Aorta (tissue), 5 donors: ENCODE measurements around the gene SEPTIN5. TPM values are rescaled to one million over a fixed set of nuclear protein-coding genes. Genes with fewer than 3 reads are reported as not detected.
"Not testable (repeated sequence)": the region's sequence is repeated elsewhere in the genome, so short reads cannot be mapped to it uniquely, and the experiment has no call there.

Experiments used
- ATAC-seq: fragments of 200-7000 bp; cut with Tn5 transposase; one replicate; pipeline ENCODE4 v1.9.1; 2022; ENCODE audit warnings: moderate library complexity; ENCODE audit not compliant: low FRiP score
- DNase-seq, 2 donors: peaks; one replicate each; pipeline ENCODE4 v3.0.0-alpha.2; 2020
- H3K27ac ChIP-seq, 2 donors: one replicate each; pipeline ENCODE4 v1.5.1; 2013; ENCODE audit warnings: low read length in 2 of 2, mild to moderate bottlenecking in 2 of 2, moderate library complexity in 2 of 2, control low read depth in 1 of 2, inconsistent platforms in 1 of 2, low read depth in 1 of 2
- H3K27me3 ChIP-seq, 2 donors: one replicate each; pipeline ENCODE4 v1.6.1; 2013; ENCODE audit warnings: control low read depth in 1 of 2, low read length in 1 of 2, mild to moderate bottlenecking in 1 of 2, moderate library complexity in 1 of 2; ENCODE audit not compliant: insufficient read depth in 2 of 2, control insufficient read depth in 1 of 2
- H3K36me3 ChIP-seq, 2 donors: one replicate each; pipeline ENCODE4 v1.6.1; 2013; ENCODE audit warnings: control low read depth in 1 of 2, low read length in 1 of 2, mild to moderate bottlenecking in 1 of 2; ENCODE audit not compliant: insufficient read depth in 2 of 2, control insufficient read depth in 1 of 2
- H3K4me1 ChIP-seq, 2 donors: one replicate each; pipeline ENCODE4 v1.6.1; 2013; ENCODE audit warnings: low read length in 2 of 2, control low read depth in 1 of 2, mild to moderate bottlenecking in 1 of 2, moderate library complexity in 1 of 2; ENCODE audit not compliant: insufficient read depth in 2 of 2, control insufficient read depth in 1 of 2
- H3K4me3 ChIP-seq, 2 donors: one replicate each; pipeline ENCODE4 v1.5.1; 2013; ENCODE audit warnings: low read length in 2 of 2, control low read depth in 1 of 2, mild to moderate bottlenecking in 1 of 2
- H3K9me3 ChIP-seq: one replicate; pipeline ENCODE4 v1.6.1; 2013; ENCODE audit warnings: mild to moderate bottlenecking, low read length; ENCODE audit not compliant: control insufficient read depth
- WGBS, 2 donors: extraction: QIAGEN DNeasy Blood & Tissue Kit; methylation state at CpG; one replicate each; pipeline ENCODE4 v1.1.7; 2013; 5-methylcytosine and 5-hydroxymethylcytosine counted together
- intact Hi-C, 2 donors: fragments of 100-400 bp; cut with DNase I; formaldehyde crosslinking; loops; one replicate each; pipeline versions ENCODE4 v1.14.2 to v1.15.0; 2022
- polyA plus RNA-seq, 2 donors: library from polyadenylated mRNA; stranded (reverse); fragments of 200-250 nt; gene quantifications; one replicate each; pipeline ENCODE4 v1.2.3, GENCODE V29; 2013
- total RNA-seq, 2 donors: library from RNA; stranded (reverse); fragmentation: NEBNext Ultra II Directional; extraction: Animal tissue kit (Norgen Biotek cat#: 25700); gene quantifications; one replicate each; pipeline ENCODE4 v1.2.1, GENCODE V29; 2021
- donor health status: healthy with polysubstance abuse.
- donor health status: Bipolar disorder and iron deficiency.
- donor health status: DM: no; HTN: no; CAD: no.
- donor health status: DM: no; HTN: no; CAD: no.
- donor health status: DM: yes; HTN: yes; CAD: no.

Gene SEPTIN5
- total and polyA plus RNA-seq, 4 donors: 26.9 to 63.3 (median 37.0) TPM

GRCh38 chr22:19671316-19671715 lies 43.0 kb upstream of the SEPTIN5 start:
- intact Hi-C loops: no loop called here
- Histone ChIP-seq H3K4me3 (no peak overlapping the region), H3K36me3 (no peaks in the 10 kb centered on the region), H3K9me3 (no peaks in the 10 kb centered on the region), H3K27me3 (no peaks in the 10 kb centered on the region), H3K27ac (no peak overlapping the region), H3K4me1 (no peaks in the 10 kb centered on the region)
- no peak for DNase-seq
- WGBS, 2 donors: 95 to 100% methylated on average over 3 of the region's 3 CpGs
- ATAC-seq: no peak

GRCh38 chr22:19672054-19672776 lies 42.1 kb upstream of the SEPTIN5 start:
- Histone ChIP-seq H3K9me3 (no peaks in the 10 kb centered on the region), H3K4me1 (no peaks in the 10 kb centered on the region), H3K27me3 (no peaks in the 10 kb centered on the region), H3K4me3 (no peak overlapping the region), H3K27ac (no peak overlapping the region), H3K36me3 (no peaks in the 10 kb centered on the region)
- DNase-seq (no peak), ATAC-seq (no peak)
- intact Hi-C loops: no loop called here
- 97 to 98% methylated on average over 9 of the region's 9 CpGs for WGBS, 2 donors

DNA sequence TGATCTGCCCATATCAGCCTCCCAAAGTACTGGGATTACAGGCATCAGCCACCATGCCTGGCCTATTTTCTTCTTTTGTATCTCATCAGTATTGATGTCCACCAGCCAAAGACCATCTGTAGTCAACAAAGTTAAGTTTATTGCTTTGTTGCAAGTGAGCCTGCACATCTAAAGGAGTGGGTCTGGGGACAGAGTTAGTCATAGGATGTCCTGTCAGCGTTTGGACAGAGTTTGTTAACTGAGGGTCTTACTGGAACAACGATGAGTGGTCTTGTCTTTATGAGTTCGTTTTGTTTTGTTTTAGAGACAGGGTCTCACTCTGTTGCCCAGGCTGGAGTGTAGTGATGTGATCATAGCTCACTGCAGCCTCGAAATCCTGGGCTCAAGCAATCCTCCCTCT lies 40.6 kb upstream of the SEPTIN5 start:
- DNase-seq (no peak), ATAC-seq (no peak)
- intact Hi-C loops: no loop called here

GRCh38 chr22:19674129-19674928 lies 40.0 kb upstream of the SEPTIN5 start:
- Histone ChIP-seq H3K9me3 (no peaks in the 10 kb centered on the region), H3K27ac (no peak overlapping the region), H3K4me1 (no peaks in the 10 kb centered on the region), H3K4me3 (no peak overlapping the region), H3K36me3 (no peaks in the 10 kb centered on the region), H3K27me3 (no peaks in the 10 kb centered on the region)
- no peak for DNase-seq
- intact Hi-C loops: no loop called here
- 84% methylated on average over 11 of the region's 11 CpGs for WGBS, 2 donors
- ATAC-seq: no peak

More for the DNA sequence above, 40.6 kb upstream of the SEPTIN5 start:
- no peak overlapping the region for H3K4me3 ChIP-seq
- H3K9me3 ChIP-seq: no peaks in the 10 kb centered on the region
- no peak overlapping the region for H3K27ac ChIP-seq
- no peaks in the 10 kb centered on the region for H3K36me3 ChIP-seq
- no peaks in the 10 kb centered on the region for H3K27me3 ChIP-seq
- H3K4me1 ChIP-seq: no peaks in the 10 kb centered on the region
- WGBS, 2 donors: 93 to 95% methylated on average over 4 of the region's 4 CpGs

GRCh38 chr22:19674929-19675253 lies 39.4 kb upstream of the SEPTIN5 start:
- 92 to 93% methylated on average over 10 of the region's 10 CpGs for WGBS, 2 donors
- Histone ChIP-seq H3K4me3 (no peak overlapping the region), H3K4me1 (no peaks in the 10 kb centered on the region), H3K36me3 (no peaks in the 10 kb centered on the region), H3K9me3 (no peaks in the 10 kb centered on the region), H3K27ac (no peak overlapping the region), H3K27me3 (no peaks in the 10 kb centered on the region)
- no peak for ATAC-seq
- no peak for DNase-seq
- intact Hi-C loops: no loop called here

DNA sequence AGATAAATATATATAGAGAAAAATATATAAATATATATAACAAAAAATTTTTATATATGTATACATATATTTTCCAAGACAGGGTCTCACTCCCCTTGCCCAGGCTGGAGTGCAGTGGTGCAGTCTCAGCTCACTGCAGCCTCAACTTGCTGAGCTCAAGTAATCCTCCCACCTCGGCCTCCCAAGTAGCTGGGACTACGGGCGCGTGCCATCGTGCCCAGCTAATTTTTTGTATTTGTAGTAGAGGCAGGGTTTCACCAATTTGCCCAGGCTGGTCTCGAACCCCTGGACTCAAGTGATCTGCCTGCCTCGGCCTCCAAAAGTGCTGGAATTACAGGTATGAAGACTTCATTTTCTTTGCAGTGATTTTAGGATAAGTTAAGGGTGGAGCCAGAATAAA lies 38.9 kb upstream of the SEPTIN5 start:
- no peaks in the 10 kb centered on the region for H3K27me3 ChIP-seq
- no peak for DNase-seq
- H3K36me3 ChIP-seq: no peaks in the 10 kb centered on the region
- no peak overlapping the region for H3K4me3 ChIP-seq
- H3K4me1 ChIP-seq: no peaks in the 10 kb centered on the region
- WGBS, 2 donors: 93 to 94% methylated on average over 7 of the region's 7 CpGs
- no peak for ATAC-seq
- no peak overlapping the region for H3K27ac ChIP-seq
- H3K9me3 ChIP-seq: no peaks in the 10 kb centered on the region
- intact Hi-C loops: no loop called here

DNA sequence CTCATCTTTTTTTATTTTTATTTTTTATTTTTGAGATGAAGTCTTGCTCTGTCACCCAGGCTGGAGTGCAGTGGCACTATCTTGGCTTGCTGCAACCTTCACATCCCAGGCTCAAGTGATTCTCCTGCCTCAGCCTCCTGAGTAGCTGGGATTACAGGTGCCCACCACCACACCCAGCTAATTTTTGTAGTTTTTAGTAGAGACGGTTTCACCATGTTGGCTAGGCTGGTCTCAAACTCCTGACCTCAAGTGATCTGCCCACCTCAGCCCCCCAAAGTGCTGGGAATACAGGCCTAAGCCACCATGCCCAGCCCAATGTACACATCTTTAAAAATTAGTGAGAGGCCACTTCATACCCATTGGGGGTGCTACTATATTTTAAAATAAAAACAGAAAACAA lies 37.9 kb upstream of the SEPTIN5 start:
- WGBS, 2 donors: 88 to 92% methylated on average over 1 of the region's 1 CpG
- H3K4me1 ChIP-seq, H3K9me3 ChIP-seq, H3K36me3 ChIP-seq, H3K27me3 ChIP-seq, DNase-seq, ATAC-seq, intact Hi-C loops, H3K27ac ChIP-seq, H3K4me3 ChIP-seq: not testable (repeated sequence)

GRCh38 chr22:19678949-19679521 lies 35.3 kb upstream of the SEPTIN5 start:
- Histone ChIP-seq H3K4me3 (no peak overlapping the region), H3K27me3 (no peaks in the 10 kb centered on the region), H3K27ac (no peak overlapping the region), H3K4me1 (no peaks in the 10 kb centered on the region), H3K9me3 (no peaks in the 10 kb centered on the region), H3K36me3 (no peaks in the 10 kb centered on the region)
- ATAC-seq (no peak), DNase-seq (no peak)
- intact Hi-C loops: loop anchor here in 1 of 2 donors (2.0 kb wide), 1 partner anchor 38 kb away; no protein-coding TSS in a partner anchor
- WGBS, 2 donors: 63 to 67% methylated on average over 11 of the region's 11 CpGs
